ENCODE measurements around the gene JAGN1.
"Not testable (repeated sequence)": the region's sequence is repeated elsewhere in the genome, so short reads cannot be mapped to it uniquely, and the experiment has no call there.

The JAGN1 gene

DNA sequence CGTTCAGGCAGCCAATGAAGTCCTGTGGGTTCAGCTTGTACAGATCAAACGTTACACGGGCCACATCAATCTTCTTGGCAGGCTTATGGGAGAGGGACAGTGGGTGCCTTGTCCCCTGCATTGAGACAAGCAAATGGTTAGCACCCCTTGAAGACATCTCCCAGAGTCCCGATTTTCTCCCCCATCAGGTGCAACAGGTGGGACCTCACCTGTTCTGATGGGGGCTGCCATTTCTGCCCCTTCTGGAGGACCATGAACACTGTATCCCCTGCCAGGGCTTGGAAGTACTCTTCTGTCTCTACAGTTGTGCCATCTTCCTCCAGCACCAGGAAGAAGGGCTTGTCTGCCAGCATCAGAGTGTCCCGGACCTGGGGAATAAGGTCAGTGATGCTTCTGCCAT, 20.5 kb upstream of the JAGN1 start:
- no peak for DNase-seq

- no peak for DNase-seq
Observed at GRCh38 chr3:9870978-9871377, 19.4 kb upstream of the JAGN1 start.

GRCh38 chr3:9872067-9872466, 18.3 kb upstream of the JAGN1 start:
- not testable (repeated sequence) for DNase-seq

GRCh38 chr3:9875448-9875847, 15.0 kb upstream of the JAGN1 start:
- DNase-seq = no peak

DNA sequence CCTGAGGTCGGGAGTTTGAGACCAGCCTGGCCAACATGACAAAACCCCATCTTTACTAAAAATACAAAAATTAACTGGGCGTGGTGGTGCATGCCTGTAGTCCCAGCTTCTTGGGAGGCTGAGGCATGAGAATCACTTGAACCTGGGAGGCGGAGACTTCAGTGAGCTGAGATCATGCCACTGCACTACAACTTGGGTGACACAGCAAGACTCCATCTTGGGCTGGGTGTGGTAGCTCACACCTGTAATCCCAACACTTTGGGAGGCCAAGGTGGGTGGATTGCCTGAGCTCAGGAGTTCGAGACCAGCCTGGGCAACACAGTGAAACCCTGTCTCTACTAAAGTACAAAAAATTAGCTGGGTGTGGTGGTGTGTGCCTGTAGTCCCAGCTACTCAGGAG, 14.2 kb upstream of the JAGN1 start:
- DNase-seq = not testable (repeated sequence)

DNA sequence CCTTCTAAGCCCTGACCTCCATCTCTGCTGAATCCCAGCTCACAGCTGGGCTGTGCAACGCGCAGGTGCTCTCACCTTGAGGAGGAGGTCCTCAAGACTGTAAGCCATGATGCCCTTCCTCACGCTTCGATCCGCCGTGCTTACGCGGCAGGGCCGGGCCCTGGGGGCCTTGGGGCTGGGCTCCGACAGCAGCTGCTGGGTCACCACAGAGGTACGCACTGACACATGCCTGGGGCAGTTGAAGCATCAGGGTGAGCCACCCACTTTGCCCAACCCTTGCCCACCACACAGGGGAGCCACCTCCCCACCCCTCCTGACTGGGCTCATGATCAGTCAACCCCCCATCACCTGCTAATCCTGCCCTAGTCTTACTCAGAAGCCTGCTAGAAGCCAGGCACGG, 13.4 kb upstream of the JAGN1 start:
- DNase-seq = no peak

DNA sequence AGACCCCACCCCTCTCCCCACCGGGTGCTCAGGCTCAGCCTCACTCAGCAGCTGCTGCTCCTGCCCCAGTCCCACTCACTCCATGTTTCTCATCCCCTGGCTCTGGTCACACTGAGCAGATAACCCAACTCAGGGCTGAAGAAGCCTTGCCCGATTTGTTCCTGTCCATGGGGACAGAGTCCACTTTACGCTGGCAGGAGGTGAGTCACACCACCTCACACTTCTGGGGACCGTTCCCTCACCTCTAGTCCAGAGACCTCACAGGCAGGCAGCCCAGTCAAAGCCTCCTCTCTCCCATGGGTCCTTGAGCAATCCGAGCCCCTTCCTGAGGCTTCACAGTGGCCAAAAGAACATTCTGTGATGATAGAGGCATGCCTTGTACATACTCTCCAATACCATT, 11.7 kb upstream of the JAGN1 start:
- DNase-seq = no peak

- no peak for DNase-seq
Observed at GRCh38 chr3:9879830-9880549, 10.4 kb upstream of the JAGN1 start, which contains the start of gene CIDEC. Gene CIDEC (minus strand): TSS chr3:9880253. CDS start chr3:9878486, 1,767 bp downstream.

- DNase-seq = no peak
Observed at GRCh38 chr3:9881441-9881840, 9.0 kb upstream of the JAGN1 start.

GRCh38 chr3:9883706-9884554, 6.5 kb upstream of the JAGN1 start:
- DNase-seq = no peak

GRCh38 chr3:9884555-9885165, 5.8 kb upstream of the JAGN1 start:
- no peak for DNase-seq

DNA sequence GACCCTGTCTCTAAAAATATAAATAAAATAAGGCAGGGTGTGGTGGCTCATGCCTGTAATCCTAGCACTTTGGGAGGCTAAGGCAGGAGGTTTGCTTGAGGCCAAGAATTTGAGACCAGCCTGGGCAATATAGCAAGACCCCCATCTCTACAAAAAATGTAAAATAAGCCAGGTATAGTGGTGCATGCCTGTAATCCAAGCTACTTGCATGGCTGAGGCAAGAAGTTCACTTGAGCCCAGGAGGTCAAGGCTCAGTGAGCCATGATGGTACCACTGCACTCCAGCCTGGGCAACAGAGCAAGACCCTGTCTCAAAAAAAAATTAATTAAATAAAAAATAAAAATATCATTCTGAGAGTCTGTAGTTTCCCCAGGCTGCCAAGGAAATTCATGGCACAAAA, 4.1 kb upstream of the JAGN1 start:
- no peak for DNase-seq

DNA sequence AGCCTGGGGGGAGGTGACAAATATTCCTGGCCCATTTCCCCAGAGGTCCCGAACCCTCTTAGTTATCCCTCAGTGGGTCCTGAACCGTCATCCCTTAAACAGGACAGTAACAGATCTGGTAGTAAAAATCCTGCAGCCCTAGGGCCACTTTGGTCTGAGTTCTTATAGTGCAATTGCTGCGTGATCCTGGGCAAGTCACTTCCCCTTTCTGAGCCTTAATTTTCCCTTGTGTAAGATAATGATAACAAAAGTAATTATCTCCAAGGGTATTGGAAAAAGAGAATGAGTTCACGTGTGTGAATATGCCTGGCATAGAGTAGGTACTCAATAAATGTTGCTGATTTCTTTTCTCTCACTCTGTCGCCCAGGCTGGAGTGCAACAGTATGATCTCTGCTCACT, 2.9 kb upstream of the JAGN1 start:
- no peak for DNase-seq

DNA sequence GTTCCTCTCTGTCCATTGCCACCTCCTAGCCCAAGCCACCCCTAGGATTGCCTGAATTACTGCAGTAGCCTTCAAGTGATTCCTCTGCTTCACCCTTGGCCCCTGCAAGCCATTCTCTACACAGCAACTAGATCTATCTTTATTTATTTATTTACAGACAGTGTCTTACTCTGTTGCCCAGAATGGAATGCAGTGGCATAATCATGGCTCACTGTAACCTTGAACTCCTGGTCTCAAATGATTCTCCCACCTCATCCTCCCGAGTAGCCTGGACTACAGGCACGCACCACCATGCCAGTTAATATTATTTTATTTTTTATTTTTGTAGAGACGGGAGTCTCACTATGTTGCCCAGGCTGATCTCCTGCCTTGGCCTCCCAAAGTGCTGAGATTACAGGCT, 1.9 kb upstream of the JAGN1 start:
- DNase-seq = no peak

DNA sequence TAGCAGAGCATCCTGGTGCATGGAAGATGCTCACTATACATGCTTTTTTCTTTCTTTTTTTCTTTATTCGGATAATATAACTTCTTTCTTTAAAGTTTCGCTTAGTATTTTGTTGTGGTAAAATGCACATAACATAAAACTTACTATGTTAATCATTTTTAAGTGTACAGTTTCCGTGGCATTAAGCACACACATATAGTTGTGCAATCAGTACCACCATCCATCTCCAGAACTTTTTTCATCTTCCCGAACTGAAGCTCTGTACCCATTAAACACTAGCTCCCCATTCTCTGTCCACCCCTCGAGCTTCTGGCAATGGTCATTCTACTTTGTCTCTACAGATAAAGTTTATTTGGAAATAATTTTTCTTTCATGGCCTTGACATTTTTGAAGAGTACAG, 1.0 kb upstream of the JAGN1 start:
- DNase-seq = no peak

GRCh38 chr3:9891072-9891622, 737 bp downstream of the JAGN1 start:
- DNase-seq = no peak

- no peak for DNase-seq
Observed at GRCh38 chr3:9893739-9894138, 3.3 kb downstream of the JAGN1 start.

- not testable (repeated sequence) for DNase-seq
Observed at GRCh38 chr3:9895715-9896114, 5.3 kb downstream of the JAGN1 start.

GRCh38 chr3:9896755-9897407, 6.5 kb downstream of the JAGN1 start:
- not testable (repeated sequence) for DNase-seq

- DNase-seq = no peak
Observed at GRCh38 chr3:9897408-9898372, 7.3 kb downstream of the JAGN1 start.

DNA sequence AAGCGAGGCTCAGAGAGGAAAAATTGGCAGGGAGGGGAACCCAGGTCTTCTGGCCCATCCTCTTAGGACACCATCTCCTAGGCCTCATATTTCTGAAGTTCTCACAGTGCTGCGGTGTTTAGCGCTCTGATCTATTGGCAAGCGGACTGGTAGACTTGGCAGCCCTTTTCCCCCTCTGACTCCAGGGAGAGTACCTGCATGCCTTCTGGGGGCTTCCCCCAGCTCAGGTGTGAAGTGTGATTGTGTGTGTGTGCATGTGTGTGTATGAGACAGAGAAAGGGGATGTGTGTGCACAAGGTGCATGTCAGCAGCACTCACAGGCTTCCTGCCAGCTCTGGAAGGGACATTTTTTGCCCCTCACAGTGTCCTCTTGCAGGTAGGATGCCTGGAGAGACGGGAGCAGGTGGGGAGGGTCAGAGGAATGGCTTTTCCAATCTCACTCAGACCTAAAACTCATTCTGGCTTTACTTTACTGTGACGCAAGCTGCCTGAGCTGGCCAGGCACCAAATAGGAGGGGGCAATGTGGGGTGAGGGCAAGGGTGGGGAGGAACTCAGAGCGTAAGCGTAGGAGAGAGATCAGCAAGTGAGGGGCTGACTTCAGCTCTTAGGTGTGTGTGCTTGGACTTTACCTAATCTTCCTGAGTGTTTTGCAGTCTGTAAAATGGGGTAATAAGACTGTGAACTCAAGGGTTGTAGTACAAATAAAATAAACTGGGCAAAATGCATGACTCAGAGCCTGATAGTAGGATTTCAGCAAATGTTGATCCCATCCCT, 8.2 kb downstream of the JAGN1 start:
- no peak for DNase-seq

All from GDM1 (cell line).